B cell (primary cell): ENCODE measurements around the gene SEC61B.

Source experiments
- CTCF ChIP-seq: fragments of 200-600 bp; IDR thresholded peaks from one replicate; pipeline ENCODE4 v1.8.0; 2022; ENCODE audit warnings: antibody characterized with exemption, mild to moderate bottlenecking
- EZH2 ChIP-seq: IDR thresholded peaks from 2 replicates; pipeline ENCODE4 v1.6.1; 2012; ENCODE audit warnings: borderline replicate concordance, low read depth, mild to moderate bottlenecking, moderate library complexity, low read length; ENCODE audit not compliant: insufficient read depth, poor library complexity, severe bottlenecking

- TF ChIP-seq EZH2 (no peak), CTCF (no peak)
Measured at GRCh38 chr9:99274016-99274415, 51.9 kb downstream of the SEC61B start.
